Right lobe of liver (tissue), 6 donors: Measurements from ENCODE around the gene MALAT1. TPM values are rescaled to one million over a fixed set of nuclear protein-coding genes. Genes with fewer than 3 reads are reported as not detected.
"Not testable (repeated sequence)": the region's sequence is repeated elsewhere in the genome, so short reads cannot be mapped to it uniquely, and the experiment has no call there.

ENCODE experiments used
- ATAC-seq, 4 donors: fragments of 200-7000 bp; cut with Tn5 transposase; one replicate each; pipeline ENCODE4 v1.9.1; 2020; ENCODE audit warnings: mild to moderate bottlenecking in 4 of 4, moderate library complexity in 4 of 4
- DNase-seq, 3 donors: peaks; one replicate each; pipeline ENCODE4 v3.0.0-alpha.2; 2020
- H3K27ac ChIP-seq, 3 donors: fragments of 200-600 bp; one replicate each; pipeline ENCODE4 v1.8.0; 2022
- H3K27me3 ChIP-seq, 2 donors: fragments of 200-600 bp; one replicate each; pipeline ENCODE4 v1.8.0; 2022
- H3K36me3 ChIP-seq, 4 donors: fragments of 200-600 bp; sonication (generic) in 1 of 4; one replicate each; pipeline versions ENCODE4 v1.5.1 to v1.8.0; 2017 to 2022; ENCODE audit warnings: control low read depth in 1 of 4
- H3K4me1 ChIP-seq, 4 donors: fragments of 200-600 bp; sonication (generic) in 1 of 4; one replicate each; pipeline versions ENCODE4 v1.5.1 to v1.8.0; 2017 to 2022; ENCODE audit warnings: control low read depth in 1 of 4
- H3K4me3 ChIP-seq, 3 donors: fragments of 200-600 bp; one replicate each; pipeline ENCODE4 v1.8.0; 2022
- H3K9me3 ChIP-seq, 4 donors: fragments of 200-600 bp; sonication (generic) in 1 of 4; one replicate each; pipeline versions ENCODE4 v1.5.1 to v1.8.0; 2017 to 2022; ENCODE audit warnings: control low read depth in 1 of 4
- POLR2A ChIP-seq: fragments of 450-650 bp; IDR thresholded peaks from one replicate; pipeline ENCODE4 v1.6.1; 2017; ENCODE audit warnings: antibody characterized with exemption, mild to moderate bottlenecking
- WGBS: methylation state at CpG from one replicate; pipeline ENCODE4 v1.1.6; 2018; ENCODE audit warnings: low coverage, low lambda C conversion rate; ENCODE audit not compliant: insufficient coverage; ENCODE audit errors: missing lambda C conversion rate; 5-methylcytosine and 5-hydroxymethylcytosine counted together
- intact Hi-C, 2 donors: fragments of 100-400 bp; cut with DNase I; formaldehyde crosslinking; loops; one replicate each; pipeline versions ENCODE4 v1.11.2 to v1.14.1; 2022
- total RNA-seq, 6 experiments: library from RNA; depleted of rRNA in 2 of 6; stranded (reverse); fragments of >200 nt in 2 of 6; fragmentation: NEBNext Ultra II Directional in 3 of 6; extraction: Animal tissue kit (Norgen Biotek cat#: 25700) in 3 of 6; gene quantifications; one replicate each; pipeline versions ENCODE4 v1.1.0 to v1.2.4, GENCODE V29; 2016 to 2023
- TF ChIP-seq, protein P1 (sequence below), 4 donors: fragments of 200-600 bp in 3 of 4; fragments of 450-650 bp in 1 of 4; IDR thresholded peaks; one replicate each; pipeline versions ENCODE4 v1.5.1 to v1.8.0; 2016 to 2022; ENCODE audit warnings: antibody characterized with exemption in 4 of 4, mild to moderate bottlenecking in 2 of 4
- donor health status: DM: no; HTN: yes; CAD: no.
- donor health status: DM: no; HTN: no; CAD: no.
- donor health status: DM: no; HTN: no; CAD: no.
- donor health status: DM: no; HTN: yes; CAD: no.
- donor health status: DM: no; HTN: yes; CAD: no.

The MALAT1 gene
- total RNA-seq, 6 experiments from 2014 or later: 2,716 to 5,163 (median 3,933) TPM

DNA sequence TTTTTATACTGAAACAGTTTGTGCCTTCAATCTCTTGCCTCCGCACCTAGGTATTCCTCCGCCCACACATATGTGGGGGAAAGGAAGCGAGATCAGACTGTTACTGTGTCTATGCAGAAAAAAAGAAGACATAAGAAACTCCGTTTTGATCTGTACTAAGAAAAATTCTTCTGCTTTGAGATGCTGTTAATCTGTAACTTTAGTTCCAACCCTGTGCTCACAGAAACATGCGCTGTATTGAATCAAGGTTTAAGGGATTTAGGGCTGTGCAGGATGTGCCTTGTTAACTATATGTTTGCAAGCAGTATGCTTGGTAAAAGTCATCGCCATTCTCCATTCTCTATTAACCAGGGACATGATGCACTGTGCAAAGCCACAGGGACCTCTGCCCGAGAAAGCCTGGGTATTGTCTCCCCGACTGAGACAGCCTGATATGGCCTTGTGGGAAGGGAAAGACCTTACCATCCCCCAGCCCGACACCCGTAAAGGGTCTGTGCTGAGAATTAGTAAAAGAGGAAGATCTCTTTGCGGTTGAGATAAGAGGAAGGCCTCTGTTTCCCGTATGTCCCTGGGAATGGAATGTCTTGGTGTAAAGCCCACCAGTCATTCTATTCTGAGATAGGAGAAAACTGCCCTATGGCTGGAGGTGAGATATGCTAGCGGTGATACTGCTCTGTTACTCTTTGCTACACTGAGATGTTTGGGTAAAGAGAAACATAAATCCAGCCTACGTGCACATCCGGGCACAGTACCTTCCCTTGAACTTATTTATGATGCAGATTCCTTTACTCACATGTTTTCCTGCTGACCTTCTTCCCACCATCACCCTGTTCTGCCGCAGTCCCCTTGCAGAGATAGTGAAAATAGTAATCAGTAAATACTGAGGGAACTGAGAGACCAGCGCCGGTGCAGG lies 24.1 kb downstream of the MALAT1 start:
- Histone ChIP-seq H3K4me1 (peaks cover 0 to 39% (median 11%) of the 10 kb centered on the region in 4 donors), H3K27ac (peak overlapping the region in 1 of 3 donors; percentile 13)
- H3K4me3 ChIP-seq, ATAC-seq, H3K27me3 ChIP-seq, H3K36me3 ChIP-seq, H3K9me3 ChIP-seq, intact Hi-C loops: not testable (repeated sequence)
- DNase-seq: peak in 2 of 3 donors; percentile 18 to 43
- WGBS: 38% methylated on average over 17 of the region's 18 CpGs

DNA sequence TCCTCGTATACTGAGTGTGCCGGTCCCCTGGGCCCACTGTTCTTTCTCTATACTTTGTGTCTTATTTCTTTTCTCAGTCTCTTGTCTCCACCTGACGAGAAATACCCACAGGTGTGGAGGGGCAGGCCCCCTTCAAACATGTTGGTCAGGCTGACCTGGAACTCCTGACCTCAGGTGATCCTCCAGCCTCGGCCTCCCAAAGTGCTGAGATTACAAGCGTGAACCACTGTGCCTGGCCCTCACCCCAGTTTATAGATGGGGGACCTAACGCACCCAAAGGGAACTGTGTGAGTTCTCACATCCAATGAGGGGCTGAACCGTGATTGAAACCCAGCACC lies 24.8 kb downstream of the MALAT1 start:
- intact Hi-C loops, H3K4me3 ChIP-seq, ATAC-seq, H3K27me3 ChIP-seq, H3K9me3 ChIP-seq, H3K36me3 ChIP-seq: not testable (repeated sequence)
- peak in 2 of 3 donors; percentile 16 to 52 for DNase-seq
- Histone ChIP-seq H3K4me1 (peaks cover 0 to 45% (median 14%) of the 10 kb centered on the region in 4 donors), H3K27ac (peak overlapping the region; percentile 13 to 20 (median 15))
- WGBS: 60% methylated on average over 4 of the region's 7 CpGs

DNA sequence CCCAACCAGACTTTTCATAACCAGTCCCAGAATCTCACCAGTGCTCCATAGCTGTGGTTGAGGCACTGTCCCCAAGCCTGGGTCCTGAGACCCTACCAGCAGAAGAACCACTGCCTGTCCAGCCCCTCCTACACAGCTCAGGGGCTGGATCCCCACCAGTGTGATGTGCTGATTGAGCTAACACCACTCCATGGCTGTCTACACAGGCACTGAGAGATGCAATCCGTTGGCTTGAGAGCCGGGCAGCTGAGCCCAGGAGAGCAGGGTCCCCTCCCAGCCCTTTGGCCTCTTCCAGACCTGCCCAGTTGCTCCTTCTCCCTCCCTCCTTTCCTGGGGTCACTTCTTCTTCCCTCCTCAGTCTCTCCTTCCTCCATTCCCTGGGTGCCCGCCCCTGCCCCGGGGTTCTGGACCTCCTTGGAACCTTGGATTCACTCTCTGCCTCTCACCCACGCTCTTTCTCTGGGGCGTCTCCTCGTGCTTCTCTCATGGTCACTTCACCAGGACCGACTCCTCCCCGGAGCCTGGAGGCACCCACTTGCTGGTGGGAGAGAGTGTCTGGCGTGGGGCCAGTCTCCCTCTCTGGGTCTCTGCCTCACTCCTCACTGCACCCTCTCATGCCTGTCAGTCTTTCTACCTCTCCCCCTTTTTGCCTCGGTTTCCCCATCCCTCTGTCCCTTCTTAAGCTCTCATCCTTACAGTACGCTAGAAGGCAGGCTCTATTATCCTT lies 25.3 kb downstream of the MALAT1 start:
- H3K4me3 ChIP-seq: no peak overlapping the region

DNA sequence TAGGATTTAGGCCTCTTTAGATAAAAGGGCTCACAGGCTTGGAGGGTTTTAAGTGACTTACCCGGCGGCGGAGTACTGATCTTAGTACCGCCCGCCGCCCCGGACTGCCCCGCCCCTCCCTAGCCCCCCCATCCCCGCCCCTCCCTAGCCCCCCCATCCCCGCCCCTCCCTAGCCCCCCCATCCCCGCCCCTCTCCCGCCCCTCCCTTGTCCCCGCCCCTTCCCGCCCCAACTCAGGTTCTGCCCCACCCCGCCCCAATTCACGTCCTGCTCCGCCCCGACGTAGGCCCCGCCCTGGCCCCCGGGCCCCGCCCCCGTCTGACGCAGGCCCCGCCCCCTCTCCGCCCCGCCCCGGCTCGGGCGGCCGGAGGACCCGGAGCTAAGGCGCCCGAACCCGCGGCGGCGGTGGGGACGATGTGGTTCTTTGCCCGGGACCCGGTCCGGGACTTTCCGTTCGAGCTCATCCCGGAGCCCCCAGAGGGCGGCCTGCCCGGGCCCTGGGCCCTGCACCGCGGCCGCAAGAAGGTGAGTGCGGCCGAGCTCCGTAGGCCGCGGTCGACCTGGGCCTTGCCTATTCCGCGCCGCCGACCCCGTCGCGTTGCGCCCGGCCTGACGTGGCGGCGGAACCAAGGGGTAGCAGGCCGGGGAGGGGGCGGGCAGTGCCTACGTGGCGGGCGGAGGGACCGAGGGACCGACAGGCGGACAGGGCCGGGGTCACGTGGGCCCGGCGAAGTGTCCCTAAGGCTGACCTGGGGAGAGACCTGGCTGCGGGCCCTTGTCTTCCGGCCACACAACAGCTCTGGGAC lies 26.1 kb downstream of the MALAT1 start, which contains the start of gene SCYL1:
Gene SCYL1 (plus strand): TSS at position 343 of the 805 bp plus-strand sequence. CDS start 71 bp downstream, at position 414.
- Histone ChIP-seq H3K9me3 (no peaks in the 10 kb centered on the region), H3K4me1 (peaks cover 0 to 58% (median 20%) of the 10 kb centered on the region in 4 donors), H3K27ac (peak within 1 kb of the TSS; percentile 79 to 94 (median 86)), H3K36me3 (peaks cover 0 to 8% (median 3%) of the 10 kb centered on the region in 4 donors), H3K27me3 (no peaks in the 10 kb centered on the region), H3K4me3 (peak within 1 kb of the TSS; percentile 99 to 100 (median 100))
- DNase-seq (peak; percentile 87 to 88 (median 88)), ATAC-seq (peak; percentile 79 to 91 (median 90))
- intact Hi-C loops: no loop called here
- 3% methylated on average over 33 of the region's 82 CpGs for WGBS
- TF ChIP-seq, protein P1, sequence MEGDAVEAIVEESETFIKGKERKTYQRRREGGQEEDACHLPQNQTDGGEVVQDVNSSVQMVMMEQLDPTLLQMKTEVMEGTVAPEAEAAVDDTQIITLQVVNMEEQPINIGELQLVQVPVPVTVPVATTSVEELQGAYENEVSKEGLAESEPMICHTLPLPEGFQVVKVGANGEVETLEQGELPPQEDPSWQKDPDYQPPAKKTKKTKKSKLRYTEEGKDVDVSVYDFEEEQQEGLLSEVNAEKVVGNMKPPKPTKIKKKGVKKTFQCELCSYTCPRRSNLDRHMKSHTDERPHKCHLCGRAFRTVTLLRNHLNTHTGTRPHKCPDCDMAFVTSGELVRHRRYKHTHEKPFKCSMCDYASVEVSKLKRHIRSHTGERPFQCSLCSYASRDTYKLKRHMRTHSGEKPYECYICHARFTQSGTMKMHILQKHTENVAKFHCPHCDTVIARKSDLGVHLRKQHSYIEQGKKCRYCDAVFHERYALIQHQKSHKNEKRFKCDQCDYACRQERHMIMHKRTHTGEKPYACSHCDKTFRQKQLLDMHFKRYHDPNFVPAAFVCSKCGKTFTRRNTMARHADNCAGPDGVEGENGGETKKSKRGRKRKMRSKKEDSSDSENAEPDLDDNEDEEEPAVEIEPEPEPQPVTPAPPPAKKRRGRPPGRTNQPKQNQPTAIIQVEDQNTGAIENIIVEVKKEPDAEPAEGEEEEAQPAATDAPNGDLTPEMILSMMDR (IDR thresholded peaks at IDR 0.05): no peak
- peak; percentile 62 for TF ChIP-seq POLR2A

More for the DNA sequence above, 25.3 kb downstream of the MALAT1 start:
- intact Hi-C loops: no loop called here
- Histone ChIP-seq H3K36me3 (peaks cover 0 to 8% (median 3%) of the 10 kb centered on the region in 4 donors), H3K27me3 (no peaks in the 10 kb centered on the region), H3K9me3 (no peaks in the 10 kb centered on the region), H3K27ac (peak overlapping the region; percentile 15 to 29 (median 20)), H3K4me1 (peaks cover 0 to 51% (median 17%) of the 10 kb centered on the region in 4 donors)
- 43% methylated on average over 5 of the region's 12 CpGs for WGBS
- DNase-seq (peak in 2 of 3 donors; percentile 57 to 68), ATAC-seq (peak; percentile 1 to 4 (median 2))
- TF ChIP-seq POLR2A: no peak
- TF ChIP-seq, protein P1 (IDR thresholded peaks at IDR 0.05): no peak
